Activated effector memory CD4-positive, alpha-beta T cell treated with anti-CD3 and anti-CD28 coated beads, Interleukin-2, amount 50 U/mL, for 16 hours (primary cell): ENCODE results near the gene TMEM14A.
A peak's percentile ranks its signal among the peaks of the same experiment; 100 is the strongest.
"Not testable (repeated sequence)": the region's sequence is repeated elsewhere in the genome, so short reads cannot be mapped to it uniquely, and the experiment has no call there.

ENCODE experiments used
- DNase-seq: peaks from one replicate; pipeline ENCODE4 v3.0.0-alpha.2; 2020

TMEM14A gene

GRCh38 chr6:52704781-52705502 lies 34.0 kb downstream of the TMEM14A start:
- DNase-seq, result not testable (repeated sequence)

- no peak for DNase-seq
Measured at GRCh38 chr6:52706001-52706400, 35.1 kb downstream of the TMEM14A start.

GRCh38 chr6:52707963-52708680 lies 37.2 kb downstream of the TMEM14A start:
- no peak for DNase-seq

GRCh38 chr6:52712136-52712535 lies 41.2 kb downstream of the TMEM14A start:
- no peak for DNase-seq

- DNase-seq, result not testable (repeated sequence)
Measured at GRCh38 chr6:52714761-52715160, 43.8 kb downstream of the TMEM14A start.

- DNase-seq, result no peak
Measured at GRCh38 chr6:52718550-52718949, 47.6 kb downstream of the TMEM14A start.

GRCh38 chr6:52720321-52720720 lies 49.4 kb downstream of the TMEM14A start:
- DNase-seq, result no peak

GRCh38 chr6:52724042-52724405 lies 53.1 kb downstream of the TMEM14A start:
- no peak for DNase-seq

GRCh38 chr6:52724406-52725121 lies 53.7 kb downstream of the TMEM14A start:
- DNase-seq, result peak; percentile 79

- no peak for DNase-seq
Measured at GRCh38 chr6:52725143-52725534, 54.2 kb downstream of the TMEM14A start.

- no peak for DNase-seq
Measured at GRCh38 chr6:52725535-52726192, 54.8 kb downstream of the TMEM14A start.

GRCh38 chr6:52726193-52726542 lies 55.3 kb downstream of the TMEM14A start:
- no peak for DNase-seq

GRCh38 chr6:52726741-52727535 lies 56.0 kb downstream of the TMEM14A start:
- no peak for DNase-seq

GRCh38 chr6:52727908-52728307 lies 57.0 kb downstream of the TMEM14A start:
- no peak for DNase-seq

- DNase-seq, result no peak
Measured at GRCh38 chr6:52728394-52728793, 57.5 kb downstream of the TMEM14A start.

GRCh38 chr6:52729576-52729975 lies 58.7 kb downstream of the TMEM14A start:
- no peak for DNase-seq

GRCh38 chr6:52731719-52732118 lies 60.8 kb downstream of the TMEM14A start:
- no peak for DNase-seq

- no peak for DNase-seq
Measured at GRCh38 chr6:52733172-52733571, 62.3 kb downstream of the TMEM14A start.

GRCh38 chr6:52734072-52734471 lies 63.2 kb downstream of the TMEM14A start:
- DNase-seq, result no peak

GRCh38 chr6:52735071-52735470 lies 64.2 kb downstream of the TMEM14A start:
- no peak for DNase-seq

GRCh38 chr6:52736145-52736544 lies 65.2 kb downstream of the TMEM14A start:
- DNase-seq, result no peak
